Measurements from ENCODE around the gene CRYBG2. TPM values are rescaled to one million over a fixed set of nuclear protein-coding genes. Genes with fewer than 3 reads are reported as not detected.

The CRYBG2 gene
- total and polyA plus RNA-seq, 2 of the 13 experiments (the other 11 are each of a cell fraction or from before 2014, with no cell fraction given) = 1.3 to 2.9 TPM

GRCh38 chr1:26306290-26307229, 47.4 kb downstream of the CRYBG2 start, which contains the start of gene UBXN11 (continued):
- TF ChIP-seq ATF7 (IDR thresholded peaks at IDR 0.05) (no peak), ATF7 (CRISPR knock-in tag; IDR thresholded peaks at IDR 0.05) (no peak), ZBTB49 (CRISPR knock-in tag; IDR thresholded peaks at IDR 0.05; ENCODE audit: borderline replicate concordance) (no peak), ZSCAN30 (CRISPR knock-in tag; IDR thresholded peaks at IDR 0.05) (no peak), MLX (CRISPR knock-in tag; IDR thresholded peaks at IDR 0.05) (no peak), MED1 (CRISPR knock-in tag; IDR thresholded peaks at IDR 0.05) (no peak), GATA4 (IDR thresholded peaks at IDR 0.05; ENCODE audit: borderline replicate concordance, low read depth) (no peak), ZNF670 (CRISPR knock-in tag; IDR thresholded peaks at IDR 0.05; ENCODE audit: borderline replicate concordance) (no peak), PHF8 (CRISPR knock-in tag; IDR thresholded peaks at IDR 0.05) (peak; percentile 80), ARNT2 (CRISPR knock-in tag; IDR thresholded peaks at IDR 0.05; ENCODE audit: low read depth) (no peak), TCF12 (IDR thresholded peaks at IDR 0.05) (no peak), TCF12 (CRISPR knock-in tag; IDR thresholded peaks at IDR 0.05) (no peak), ZMYM2 (CRISPR knock-in tag; IDR thresholded peaks at IDR 0.05) (no peak), ZBTB14 (CRISPR knock-in tag; IDR thresholded peaks at IDR 0.05) (no peak), ZNF558 (CRISPR knock-in tag; IDR thresholded peaks at IDR 0.05; ENCODE audit: borderline replicate concordance) (no peak), ZFX (CRISPR knock-in tag; IDR thresholded peaks at IDR 0.05; ENCODE audit: low read depth) (peak; percentile 77), ZNF589 (CRISPR knock-in tag; conservative IDR thresholded peaks at IDR 0.05) (no peak), AHR (CRISPR knock-in tag; IDR thresholded peaks at IDR 0.05) (no peak), LRRFIP1 (CRISPR knock-in tag; conservative IDR thresholded peaks at IDR 0.05) (no peak), SRF (IDR thresholded peaks at IDR 0.05; ENCODE audit: low read depth, low read length) (no peak)
- TF ChIP-seq, protein P1, sequence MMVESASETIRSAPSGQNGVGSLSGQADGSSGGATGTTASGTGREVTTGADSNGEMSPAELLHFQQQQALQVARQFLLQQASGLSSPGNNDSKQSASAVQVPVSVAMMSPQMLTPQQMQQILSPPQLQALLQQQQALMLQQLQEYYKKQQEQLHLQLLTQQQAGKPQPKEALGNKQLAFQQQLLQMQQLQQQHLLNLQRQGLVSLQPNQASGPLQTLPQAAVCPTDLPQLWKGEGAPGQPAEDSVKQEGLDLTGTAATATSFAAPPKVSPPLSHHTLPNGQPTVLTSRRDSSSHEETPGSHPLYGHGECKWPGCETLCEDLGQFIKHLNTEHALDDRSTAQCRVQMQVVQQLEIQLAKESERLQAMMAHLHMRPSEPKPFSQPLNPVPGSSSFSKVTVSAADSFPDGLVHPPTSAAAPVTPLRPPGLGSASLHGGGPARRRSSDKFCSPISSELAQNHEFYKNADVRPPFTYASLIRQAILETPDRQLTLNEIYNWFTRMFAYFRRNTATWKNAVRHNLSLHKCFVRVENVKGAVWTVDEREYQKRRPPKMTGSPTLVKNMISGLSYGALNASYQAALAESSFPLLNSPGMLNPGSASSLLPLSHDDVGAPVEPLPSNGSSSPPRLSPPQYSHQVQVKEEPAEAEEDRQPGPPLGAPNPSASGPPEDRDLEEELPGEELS (CRISPR knock-in tag; IDR thresholded peaks at IDR 0.05) = no peak
